Astrocyte (in vitro differentiated cells and primary cell): ENCODE results near the gene RLN3. TPM values are rescaled to one million over a fixed set of nuclear protein-coding genes. Genes with fewer than 3 reads are reported as not detected.

ENCODE experiments used
- DNase-seq: peaks from one replicate; pipeline ENCODE4 v3.0.0-alpha.2; 2010; ENCODE audit warnings: low read depth
- FAIRE-seq: peaks from 2 replicates; lab custom pipeline; 2011; peaks lifted over from hg19 to GRCh38; lab: Jason Lieb, UNC
- H2AFZ ChIP-seq: 2 replicates; pipeline ENCODE4 v1.6.0; 2012; ENCODE audit warnings: low read depth, low read length, inconsistent platforms
- H3K27ac ChIP-seq: 2 replicates; pipeline ENCODE4 v1.5.1; 2011; ENCODE audit warnings: low read depth, low read length, inconsistent platforms
- H3K27me3 ChIP-seq: 2 replicates; pipeline ENCODE4 v1.6.0; 2011; ENCODE audit warnings: low read length, inconsistent platforms; ENCODE audit not compliant: insufficient read depth
- H3K36me3 ChIP-seq: 2 replicates; pipeline ENCODE4 v1.5.1; 2011; ENCODE audit warnings: low read length, inconsistent platforms; ENCODE audit not compliant: insufficient read depth
- H3K4me1 ChIP-seq: 2 replicates; pipeline ENCODE4 v1.5.1; 2011; ENCODE audit warnings: low read length, inconsistent platforms; ENCODE audit not compliant: insufficient read depth
- H3K4me2 ChIP-seq: 2 replicates; pipeline ENCODE4 v1.6.0; 2012; ENCODE audit warnings: low read length, inconsistent platforms
- H3K4me3 ChIP-seq: 2 replicates; pipeline ENCODE4 v1.5.1; 2011; ENCODE audit warnings: low read depth, mild to moderate bottlenecking, low read length, inconsistent platforms; ENCODE audit not compliant: insufficient read depth
- H3K79me2 ChIP-seq: 2 replicates; pipeline ENCODE4 v1.6.0; 2012; ENCODE audit warnings: mild to moderate bottlenecking, low read length, inconsistent platforms; ENCODE audit not compliant: insufficient read depth
- H3K9ac ChIP-seq: 2 replicates; pipeline ENCODE4 v1.6.0; 2012; ENCODE audit warnings: mild to moderate bottlenecking, low read length, inconsistent platforms
- H3K9me3 ChIP-seq: 2 replicates; pipeline ENCODE4 v1.5.1; 2012; ENCODE audit warnings: low read depth, mild to moderate bottlenecking, low read length, inconsistent platforms; ENCODE audit not compliant: insufficient read depth
- H4K20me1 ChIP-seq: 2 replicates; pipeline ENCODE4 v1.6.0; 2012; ENCODE audit warnings: low read length, inconsistent platforms; ENCODE audit not compliant: insufficient read depth
- H3K27ac Mint-ChIP-seq: one replicate; pipeline ENCODE4 v1.8.0; 2021; ENCODE audit warnings: mild to moderate bottlenecking, mixed read lengths; ENCODE audit not compliant: unreplicated experiment
- H3K27me3 Mint-ChIP-seq: one replicate; pipeline ENCODE4 v1.8.0; 2021; ENCODE audit warnings: low read depth, mixed read lengths; ENCODE audit not compliant: unreplicated experiment
- H3K36me3 Mint-ChIP-seq: one replicate; pipeline ENCODE4 v1.8.0; 2021; ENCODE audit warnings: low read depth, mixed read lengths; ENCODE audit not compliant: unreplicated experiment
- H3K4me1 Mint-ChIP-seq: one replicate; pipeline ENCODE4 v1.8.0; 2021; ENCODE audit warnings: low read depth, mixed read lengths; ENCODE audit not compliant: unreplicated experiment
- H3K4me3 Mint-ChIP-seq: one replicate; pipeline ENCODE4 v1.8.0; 2021; ENCODE audit warnings: mild to moderate bottlenecking, moderate library complexity, mixed read lengths; ENCODE audit not compliant: unreplicated experiment
- H3K9me3 Mint-ChIP-seq: one replicate; pipeline ENCODE4 v1.8.0; 2021; ENCODE audit warnings: mild to moderate bottlenecking, mixed read lengths; ENCODE audit not compliant: unreplicated experiment
- CTCF ChIP-seq: IDR thresholded peaks from 2 replicates; pipeline ENCODE4 v1.5.1; 2011; ENCODE audit warnings: low read depth, mild to moderate bottlenecking, inconsistent platforms, low read length, moderate library complexity; ENCODE audit not compliant: insufficient read depth
- EZH2 ChIP-seq: IDR thresholded peaks from 2 replicates; pipeline ENCODE4 v1.6.1; 2012; ENCODE audit warnings: mild to moderate bottlenecking, low read length, inconsistent platforms; ENCODE audit not compliant: insufficient read depth
- total RNA-seq: library from RNA; stranded (reverse); gene quantifications from 2 replicates; pipeline ENCODE4 v1.2.1, GENCODE V29; 2021

Gene RLN3
- total RNA-seq, 1 donor from 2014 or later, result not detected

GRCh38 chr19:13996928-13997630 lies 30.9 kb upstream of the RLN3 start:
- no peak overlapping the region for H3K27ac ChIP-seq
- DNase-seq (no peak), FAIRE-seq (no peak)
- Mint-ChIP-seq H3K27me3 (no peaks in the 10 kb centered on the region), H3K4me1 (no peaks in the 10 kb centered on the region), H3K4me3 (no peak overlapping the region), H3K9me3 (no peaks in the 10 kb centered on the region), H3K36me3 (peaks cover 24% of the 10 kb centered on the region), H3K27ac (no peak overlapping the region)
- H2AFZ ChIP-seq, result no peak overlapping the region
- no peak overlapping the region for H3K9ac ChIP-seq
- peaks cover 19% of the 10 kb centered on the region for H4K20me1 ChIP-seq
- peaks cover 19% of the 10 kb centered on the region for H3K79me2 ChIP-seq
- no peaks in the 10 kb centered on the region for H3K4me1 ChIP-seq
- H3K9me3 ChIP-seq, result peaks cover 9% of the 10 kb centered on the region
- TF ChIP-seq CTCF, result no peak
- TF ChIP-seq EZH2, result no peak
- no peaks in the 10 kb centered on the region for H3K36me3 ChIP-seq
- H3K4me3 ChIP-seq, result no peak overlapping the region
- H3K27me3 ChIP-seq, result no peaks in the 10 kb centered on the region
- H3K4me2 ChIP-seq, result no peak overlapping the region

- no peak overlapping the region for H3K27ac ChIP-seq
- FAIRE-seq (no peak), DNase-seq (no peak)
- no peak overlapping the region for H3K4me2 ChIP-seq
- peaks cover 17% of the 10 kb centered on the region for H4K20me1 ChIP-seq
- H3K36me3 ChIP-seq, result no peaks in the 10 kb centered on the region
- Mint-ChIP-seq H3K27ac (no peak overlapping the region), H3K27me3 (no peaks in the 10 kb centered on the region), H3K4me3 (no peak overlapping the region), H3K9me3 (no peaks in the 10 kb centered on the region), H3K36me3 (peaks cover 21% of the 10 kb centered on the region), H3K4me1 (no peaks in the 10 kb centered on the region)
- no peak for TF ChIP-seq CTCF
- no peak for TF ChIP-seq EZH2
- peaks cover 9% of the 10 kb centered on the region for H3K9me3 ChIP-seq
- no peak overlapping the region for H2AFZ ChIP-seq
- H3K4me1 ChIP-seq, result no peaks in the 10 kb centered on the region
- no peak overlapping the region for H3K4me3 ChIP-seq
- no peaks in the 10 kb centered on the region for H3K27me3 ChIP-seq
- H3K9ac ChIP-seq, result no peak overlapping the region
- H3K79me2 ChIP-seq, result peaks cover 19% of the 10 kb centered on the region
Observed at GRCh38 chr19:13997631-13997962, 30.4 kb upstream of the RLN3 start.

GRCh38 chr19:13998426-13998825 lies 29.5 kb upstream of the RLN3 start:
- H3K36me3 Mint-ChIP-seq, result peaks cover 17% of the 10 kb centered on the region
- Histone ChIP-seq H3K27me3 (no peaks in the 10 kb centered on the region), H3K36me3 (no peaks in the 10 kb centered on the region), H2AFZ (no peak overlapping the region), H3K4me3 (no peak overlapping the region), H3K4me2 (no peak overlapping the region), H3K79me2 (peaks cover 19% of the 10 kb centered on the region), H3K27ac (no peak overlapping the region), H3K4me1 (no peaks in the 10 kb centered on the region), H3K9me3 (peaks cover 9% of the 10 kb centered on the region), H4K20me1 (peaks cover 20% of the 10 kb centered on the region), H3K9ac (no peak overlapping the region)
- H3K27ac Mint-ChIP-seq, result no peak overlapping the region
- FAIRE-seq (no peak), DNase-seq (no peak)
- H3K4me3 Mint-ChIP-seq, result no peak overlapping the region
- H3K4me1 Mint-ChIP-seq, result peaks cover 5% of the 10 kb centered on the region
- TF ChIP-seq CTCF, result no peak
- TF ChIP-seq EZH2, result no peak
- no peaks in the 10 kb centered on the region for H3K9me3 Mint-ChIP-seq
- no peaks in the 10 kb centered on the region for H3K27me3 Mint-ChIP-seq
